ENCODE data around the gene PIP4K2C.
"Not testable (repeated sequence)": the region's sequence is repeated elsewhere in the genome, so short reads cannot be mapped to it uniquely, and the experiment has no call there.

Gene PIP4K2C

GRCh38 chr12:57554897-57555296, 36.1 kb upstream of the PIP4K2C start:
- no peak overlapping the region for H3K4me3 ChIP-seq (ENCODE audit: low read depth in 1 of 5, low read length in 5 of 5)

DNA sequence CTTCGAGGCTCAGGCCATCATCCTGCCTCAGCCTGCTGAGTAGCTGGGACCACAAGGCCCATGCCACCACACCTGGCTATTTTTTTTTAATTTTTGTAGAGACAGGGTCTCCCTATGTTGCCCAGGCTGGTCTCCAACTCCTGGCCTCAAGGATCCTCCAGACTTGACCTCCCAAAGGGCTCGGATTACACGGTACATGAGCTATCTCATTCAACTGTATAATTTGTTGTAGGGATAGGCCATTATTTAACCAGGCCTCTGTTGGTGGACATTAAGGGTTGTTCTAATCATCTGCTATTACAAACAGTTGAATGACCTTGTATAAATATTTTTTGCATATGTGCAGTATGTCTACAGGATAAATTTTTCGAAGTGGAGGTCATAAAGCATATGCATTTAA, 32.1 kb upstream of the PIP4K2C start:
- Histone ChIP-seq H3K27me3 (ENCODE audit: control insufficient read depth in 5 of 5, insufficient read depth in 4 of 5, low read length in 5 of 5) (peaks cover 0 to 9% (median 4%) of the 10 kb centered on the region in 5 donors), H3K9ac (ENCODE audit: low read length in 5 of 5) (no peak overlapping the region), H3K27ac (ENCODE audit: low read depth, low read length) (no peak overlapping the region), H3K36me3 (ENCODE audit: control insufficient read depth in 5 of 5, insufficient read depth in 5 of 5, low read length in 5 of 5) (no peaks in the 10 kb centered on the region), H3K9me3 (ENCODE audit: control insufficient read depth in 5 of 5, low read length in 5 of 5) (no peaks in the 10 kb centered on the region), H3K4me1 (ENCODE audit: control insufficient read depth in 5 of 5, insufficient read depth in 5 of 5, low read length in 5 of 5) (no peaks in the 10 kb centered on the region), H3K4me3 (ENCODE audit: low read depth in 1 of 5, low read length in 5 of 5) (no peak overlapping the region)

More at GRCh38 chr12:57554897-57555296, 36.1 kb upstream of the PIP4K2C start:
- H3K27ac ChIP-seq (ENCODE audit: low read depth, low read length): no peak overlapping the region
- peaks cover 7 to 32% (median 19%) of the 10 kb centered on the region in 5 donors for H3K27me3 ChIP-seq (ENCODE audit: control insufficient read depth in 5 of 5, insufficient read depth in 4 of 5, low read length in 5 of 5)
- H3K9ac ChIP-seq (ENCODE audit: low read length in 5 of 5): no peak overlapping the region
- H3K4me1 ChIP-seq (ENCODE audit: control insufficient read depth in 5 of 5, insufficient read depth in 5 of 5, low read length in 5 of 5): peaks cover 0 to 3% (median 3%) of the 10 kb centered on the region in 5 donors
- H3K36me3 ChIP-seq (ENCODE audit: control insufficient read depth in 5 of 5, insufficient read depth in 5 of 5, low read length in 5 of 5): no peaks in the 10 kb centered on the region
- no peaks in the 10 kb centered on the region for H3K9me3 ChIP-seq (ENCODE audit: control insufficient read depth in 5 of 5, low read length in 5 of 5)

GRCh38 chr12:57560516-57560915, 30.5 kb upstream of the PIP4K2C start:
- Histone ChIP-seq H3K4me3 (ENCODE audit: low read depth in 1 of 5, low read length in 5 of 5) (no peak overlapping the region), H3K36me3 (ENCODE audit: control insufficient read depth in 5 of 5, insufficient read depth in 5 of 5, low read length in 5 of 5) (no peaks in the 10 kb centered on the region), H3K4me1 (ENCODE audit: control insufficient read depth in 5 of 5, insufficient read depth in 5 of 5, low read length in 5 of 5) (no peaks in the 10 kb centered on the region), H3K27ac (ENCODE audit: low read depth, low read length) (no peak overlapping the region), H3K27me3 (ENCODE audit: control insufficient read depth in 5 of 5, insufficient read depth in 4 of 5, low read length in 5 of 5) (peaks cover 0 to 13% (median 4%) of the 10 kb centered on the region in 5 donors), H3K9ac (ENCODE audit: low read length in 5 of 5) (no peak overlapping the region), H3K9me3 (ENCODE audit: control insufficient read depth in 5 of 5, low read length in 5 of 5) (no peaks in the 10 kb centered on the region)

- not testable (repeated sequence) for H3K9me3 ChIP-seq (ENCODE audit: control insufficient read depth in 5 of 5, low read length in 5 of 5); H3K4me3 ChIP-seq (ENCODE audit: low read depth in 1 of 5, low read length in 5 of 5)
Observed at GRCh38 chr12:57561117-57561516, 29.9 kb upstream of the PIP4K2C start.

GRCh38 chr12:57563358-57563757, 27.6 kb upstream of the PIP4K2C start:
- Histone ChIP-seq H3K4me3 (ENCODE audit: low read depth in 1 of 5, low read length in 5 of 5) (no peak overlapping the region), H3K36me3 (ENCODE audit: control insufficient read depth in 5 of 5, insufficient read depth in 5 of 5, low read length in 5 of 5) (no peaks in the 10 kb centered on the region), H3K27me3 (ENCODE audit: control insufficient read depth in 5 of 5, insufficient read depth in 4 of 5, low read length in 5 of 5) (peaks cover 0 to 13% (median 5%) of the 10 kb centered on the region in 5 donors), H3K9me3 (ENCODE audit: control insufficient read depth in 5 of 5, low read length in 5 of 5) (no peaks in the 10 kb centered on the region), H3K27ac (ENCODE audit: low read depth, low read length) (no peak overlapping the region), H3K9ac (ENCODE audit: low read length in 5 of 5) (no peak overlapping the region), H3K4me1 (ENCODE audit: control insufficient read depth in 5 of 5, insufficient read depth in 5 of 5, low read length in 5 of 5) (no peaks in the 10 kb centered on the region)

More at GRCh38 chr12:57561117-57561516, 29.9 kb upstream of the PIP4K2C start:
- H3K9ac ChIP-seq (ENCODE audit: low read length in 5 of 5); H3K27ac ChIP-seq (ENCODE audit: low read depth, low read length); H3K36me3 ChIP-seq (ENCODE audit: control insufficient read depth in 5 of 5, insufficient read depth in 5 of 5, low read length in 5 of 5); H3K4me1 ChIP-seq (ENCODE audit: control insufficient read depth in 5 of 5, insufficient read depth in 5 of 5, low read length in 5 of 5): not testable (repeated sequence)
- H3K27me3 ChIP-seq (ENCODE audit: control insufficient read depth in 5 of 5, insufficient read depth in 4 of 5, low read length in 5 of 5): peaks cover 0 to 13% (median 4%) of the 10 kb centered on the region in 5 donors

DNA sequence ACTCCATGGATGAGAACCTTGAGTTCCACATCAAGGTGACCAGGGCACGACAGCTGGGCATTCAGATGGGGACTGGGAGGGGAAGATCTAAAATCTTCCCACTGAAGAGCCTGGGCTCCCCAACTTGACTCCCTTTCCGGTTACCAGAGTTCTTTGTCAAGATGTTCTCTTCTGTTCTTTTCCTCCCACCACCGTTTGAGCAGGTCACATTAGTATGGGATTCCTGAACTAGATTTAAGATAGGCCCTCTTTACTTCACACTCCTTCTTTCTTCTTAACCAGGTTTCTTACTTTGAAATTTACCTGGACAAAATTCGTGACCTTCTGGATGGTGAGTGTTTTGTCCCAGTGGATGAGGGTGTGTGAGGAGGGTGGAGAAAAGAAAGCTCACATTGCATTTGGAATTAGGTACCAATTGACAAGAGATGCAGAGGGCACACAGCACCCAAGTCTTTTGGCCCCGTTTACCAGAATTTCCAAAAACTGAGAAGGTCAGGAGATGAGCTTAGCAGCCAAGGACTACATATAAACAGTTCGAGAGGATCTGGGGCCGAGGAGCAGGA, 26.7 kb upstream of the PIP4K2C start:
- Histone ChIP-seq H3K9me3 (ENCODE audit: control insufficient read depth in 5 of 5, low read length in 5 of 5) (no peaks in the 10 kb centered on the region), H3K27me3 (ENCODE audit: control insufficient read depth in 5 of 5, insufficient read depth in 4 of 5, low read length in 5 of 5) (peaks cover 5 to 16% (median 6%) of the 10 kb centered on the region in 5 donors), H3K4me3 (ENCODE audit: low read depth in 1 of 5, low read length in 5 of 5) (no peak overlapping the region), H3K9ac (ENCODE audit: low read length in 5 of 5) (no peak overlapping the region), H3K36me3 (ENCODE audit: control insufficient read depth in 5 of 5, insufficient read depth in 5 of 5, low read length in 5 of 5) (no peaks in the 10 kb centered on the region), H3K4me1 (ENCODE audit: control insufficient read depth in 5 of 5, insufficient read depth in 5 of 5, low read length in 5 of 5) (no peaks in the 10 kb centered on the region), H3K27ac (ENCODE audit: low read depth, low read length) (no peak overlapping the region)

- H3K27me3 ChIP-seq (ENCODE audit: control insufficient read depth in 5 of 5, insufficient read depth in 4 of 5, low read length in 5 of 5): peaks cover 0 to 18% (median 11%) of the 10 kb centered on the region in 5 donors
- H3K9ac ChIP-seq (ENCODE audit: low read length in 5 of 5): no peak overlapping the region
- H3K4me3 ChIP-seq (ENCODE audit: low read depth in 1 of 5, low read length in 5 of 5): no peak overlapping the region
- no peaks in the 10 kb centered on the region for H3K36me3 ChIP-seq (ENCODE audit: control insufficient read depth in 5 of 5, insufficient read depth in 5 of 5, low read length in 5 of 5)
- no peaks in the 10 kb centered on the region for H3K9me3 ChIP-seq (ENCODE audit: control insufficient read depth in 5 of 5, low read length in 5 of 5)
- H3K27ac ChIP-seq (ENCODE audit: low read depth, low read length): no peak overlapping the region
- no peaks in the 10 kb centered on the region for H3K4me1 ChIP-seq (ENCODE audit: control insufficient read depth in 5 of 5, insufficient read depth in 5 of 5, low read length in 5 of 5)
Observed at GRCh38 chr12:57568838-57569237, 22.2 kb upstream of the PIP4K2C start.

DNA sequence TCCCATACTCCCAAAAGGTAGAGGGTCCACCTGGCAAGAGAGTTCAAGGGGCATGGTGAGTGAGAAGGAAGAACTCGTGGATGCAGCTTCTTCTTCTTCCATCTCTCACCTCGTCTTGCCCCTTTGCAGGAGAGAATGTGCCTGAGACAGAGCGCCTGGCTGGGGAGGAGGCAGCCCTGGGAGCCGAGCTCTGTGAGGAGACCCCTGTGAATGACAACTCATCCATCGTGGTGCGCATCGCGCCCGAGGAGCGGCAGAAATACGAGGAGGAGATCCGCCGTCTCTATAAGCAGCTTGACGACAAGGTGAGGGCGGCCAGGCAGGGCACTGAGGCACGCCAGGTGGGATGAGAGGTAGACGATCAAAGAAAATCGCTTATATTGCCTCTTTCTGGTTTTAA, 21.1 kb upstream of the PIP4K2C start:
- Histone ChIP-seq H3K9me3 (ENCODE audit: control insufficient read depth in 5 of 5, low read length in 5 of 5) (no peaks in the 10 kb centered on the region), H3K9ac (ENCODE audit: low read length in 5 of 5) (no peak overlapping the region), H3K27me3 (ENCODE audit: control insufficient read depth in 5 of 5, insufficient read depth in 4 of 5, low read length in 5 of 5) (peaks cover 0 to 14% (median 8%) of the 10 kb centered on the region in 5 donors), H3K4me3 (ENCODE audit: low read depth in 1 of 5, low read length in 5 of 5) (no peak overlapping the region), H3K27ac (ENCODE audit: low read depth, low read length) (no peak overlapping the region), H3K4me1 (ENCODE audit: control insufficient read depth in 5 of 5, insufficient read depth in 5 of 5, low read length in 5 of 5) (no peaks in the 10 kb centered on the region), H3K36me3 (ENCODE audit: control insufficient read depth in 5 of 5, insufficient read depth in 5 of 5, low read length in 5 of 5) (no peaks in the 10 kb centered on the region)

- not testable (repeated sequence) for H3K4me1 ChIP-seq (ENCODE audit: control insufficient read depth in 5 of 5, insufficient read depth in 5 of 5, low read length in 5 of 5); H3K9ac ChIP-seq (ENCODE audit: low read length in 5 of 5); H3K27ac ChIP-seq (ENCODE audit: low read depth, low read length); H3K9me3 ChIP-seq (ENCODE audit: control insufficient read depth in 5 of 5, low read length in 5 of 5); H3K4me3 ChIP-seq (ENCODE audit: low read depth in 1 of 5, low read length in 5 of 5); H3K36me3 ChIP-seq (ENCODE audit: control insufficient read depth in 5 of 5, insufficient read depth in 5 of 5, low read length in 5 of 5)
- peaks cover 0 to 14% (median 8%) of the 10 kb centered on the region in 5 donors for H3K27me3 ChIP-seq (ENCODE audit: control insufficient read depth in 5 of 5, insufficient read depth in 4 of 5, low read length in 5 of 5)
Observed at GRCh38 chr12:57570438-57570837, 20.6 kb upstream of the PIP4K2C start.

GRCh38 chr12:57571926-57572762, 18.8 kb upstream of the PIP4K2C start:
- Histone ChIP-seq H3K36me3 (ENCODE audit: control insufficient read depth in 5 of 5, insufficient read depth in 5 of 5, low read length in 5 of 5) (no peaks in the 10 kb centered on the region), H3K9ac (ENCODE audit: low read length in 5 of 5) (no peak overlapping the region), H3K4me3 (ENCODE audit: low read depth in 1 of 5, low read length in 5 of 5) (no peak overlapping the region), H3K9me3 (ENCODE audit: control insufficient read depth in 5 of 5, low read length in 5 of 5) (no peaks in the 10 kb centered on the region), H3K4me1 (ENCODE audit: control insufficient read depth in 5 of 5, insufficient read depth in 5 of 5, low read length in 5 of 5) (no peaks in the 10 kb centered on the region), H3K27ac (ENCODE audit: low read depth, low read length) (no peak overlapping the region), H3K27me3 (ENCODE audit: control insufficient read depth in 5 of 5, insufficient read depth in 4 of 5, low read length in 5 of 5) (peaks cover 0 to 14% (median 10%) of the 10 kb centered on the region in 5 donors)
